Osteoblast (primary cell): ENCODE measurements around the gene DCLRE1B. TPM values are rescaled to one million over a fixed set of nuclear protein-coding genes. Genes with fewer than 3 reads are reported as not detected.

Experiments
- DNase-seq: peaks from one replicate; pipeline ENCODE4 v3.0.0; 2011; ENCODE audit warnings: low spot score, mixed read lengths; ENCODE audit not compliant: insufficient read length; ENCODE audit errors: missing footprints
- H2AFZ ChIP-seq: 2 replicates; pipeline ENCODE4 v1.6.0; 2011; ENCODE audit warnings: mild to moderate bottlenecking, low read length
- H3K27ac ChIP-seq: 2 replicates; pipeline ENCODE4 v1.5.1; 2011; ENCODE audit warnings: mild to moderate bottlenecking, low read depth, low read length, moderate library complexity
- H3K27me3 ChIP-seq: 2 replicates; pipeline ENCODE4 v1.6.0; 2012; ENCODE audit warnings: mild to moderate bottlenecking, control low read depth, inconsistent platforms, low read length, moderate library complexity; ENCODE audit not compliant: insufficient read depth
- H3K36me3 ChIP-seq: 2 replicates; pipeline ENCODE4 v1.5.1; 2011; ENCODE audit warnings: mild to moderate bottlenecking, low read length, control low read depth, moderate library complexity; ENCODE audit not compliant: insufficient read depth
- H3K4me1 ChIP-seq: 2 replicates; pipeline ENCODE4 v1.5.1; 2011; ENCODE audit warnings: mild to moderate bottlenecking, low read length, control low read depth, moderate library complexity; ENCODE audit not compliant: insufficient read depth
- H3K4me2 ChIP-seq: 2 replicates; pipeline ENCODE4 v1.6.0; 2011; ENCODE audit warnings: mild to moderate bottlenecking, low read length; ENCODE audit not compliant: insufficient read depth
- H3K4me3 ChIP-seq: fragments of 200-600 bp; sonication (generic); 3 replicates; pipeline ENCODE4 v1.5.1; 2012; ENCODE audit warnings: mild to moderate bottlenecking, low read length, inconsistent platforms; ENCODE audit not compliant: insufficient read depth
- H3K79me2 ChIP-seq: 2 replicates; pipeline ENCODE4 v1.6.0; 2012; ENCODE audit warnings: mild to moderate bottlenecking, low read length, control low read depth, inconsistent platforms; ENCODE audit not compliant: insufficient read depth
- H3K9me3 ChIP-seq: 2 replicates; pipeline ENCODE4 v1.5.1; 2011; ENCODE audit warnings: low read depth, low read length, control low read depth
- H4K20me1 ChIP-seq: 2 replicates; pipeline ENCODE4 v1.6.0; 2012; ENCODE audit warnings: mild to moderate bottlenecking, low read length, control low read depth; ENCODE audit not compliant: insufficient read depth
- CTCF ChIP-seq: IDR thresholded peaks from 2 replicates; pipeline ENCODE4 v1.5.1; 2011; ENCODE audit warnings: mild to moderate bottlenecking, low read depth, low read length, moderate library complexity; ENCODE audit errors: extremely low read depth
- total RNA-seq: library from RNA; depleted of rRNA; stranded (reverse); fragments of >200 nt; gene quantifications from 2 replicates; pipeline ENCODE4 v1.2.3, GENCODE V29; 2012

DCLRE1B gene
- total RNA-seq, 1 donor: 3.6 TPM

GRCh38 chr1:113890816-113891215 is 14.3 kb upstream of the DCLRE1B start:
- H3K4me3 ChIP-seq: no peak overlapping the region
- TF ChIP-seq CTCF: no peak
- H4K20me1 ChIP-seq: no peaks in the 10 kb centered on the region
- no peak overlapping the region for H2AFZ ChIP-seq
- no peak overlapping the region for H3K4me2 ChIP-seq
- H3K79me2 ChIP-seq: no peaks in the 10 kb centered on the region
- H3K4me1 ChIP-seq: no peaks in the 10 kb centered on the region
- H3K9me3 ChIP-seq: no peaks in the 10 kb centered on the region
- no peaks in the 10 kb centered on the region for H3K27me3 ChIP-seq
- DNase-seq: no peak
- no peak overlapping the region for H3K27ac ChIP-seq
- H3K36me3 ChIP-seq: peaks cover 16% of the 10 kb centered on the region

GRCh38 chr1:113891631-113892220 is 13.4 kb upstream of the DCLRE1B start:
- H3K9me3 ChIP-seq: no peaks in the 10 kb centered on the region
- no peaks in the 10 kb centered on the region for H3K79me2 ChIP-seq
- peaks cover 25% of the 10 kb centered on the region for H3K36me3 ChIP-seq
- H3K27ac ChIP-seq: no peak overlapping the region
- no peaks in the 10 kb centered on the region for H4K20me1 ChIP-seq
- DNase-seq: no peak
- peaks cover 3% of the 10 kb centered on the region for H3K4me1 ChIP-seq
- H3K4me3 ChIP-seq: no peak overlapping the region
- no peaks in the 10 kb centered on the region for H3K27me3 ChIP-seq
- H3K4me2 ChIP-seq: no peak overlapping the region
- H2AFZ ChIP-seq: no peak overlapping the region
- TF ChIP-seq CTCF: no peak

- Histone ChIP-seq H3K4me1 (peaks cover 3% of the 10 kb centered on the region), H3K79me2 (no peaks in the 10 kb centered on the region), H3K4me3 (no peak overlapping the region), H3K4me2 (no peak overlapping the region), H3K9me3 (no peaks in the 10 kb centered on the region), H4K20me1 (no peaks in the 10 kb centered on the region), H2AFZ (no peak overlapping the region), H3K27me3 (no peaks in the 10 kb centered on the region), H3K27ac (no peak overlapping the region), H3K36me3 (peaks cover 35% of the 10 kb centered on the region)
- TF ChIP-seq CTCF: no peak
- DNase-seq: no peak
Observed at GRCh38 chr1:113893267-113893666, 11.9 kb upstream of the DCLRE1B start.

GRCh38 chr1:113895098-113895497 is 10.0 kb upstream of the DCLRE1B start:
- Histone ChIP-seq H3K27ac (no peak overlapping the region), H3K27me3 (no peaks in the 10 kb centered on the region), H3K4me3 (no peak overlapping the region), H3K9me3 (no peaks in the 10 kb centered on the region), H3K36me3 (peaks cover 47% of the 10 kb centered on the region), H3K4me2 (no peak overlapping the region), H4K20me1 (no peaks in the 10 kb centered on the region), H3K4me1 (peaks cover 3% of the 10 kb centered on the region), H3K79me2 (no peaks in the 10 kb centered on the region), H2AFZ (no peak overlapping the region)
- no peak for DNase-seq
- no peak for TF ChIP-seq CTCF
